Astrocyte (in vitro differentiated cells and primary cell): Measurements from ENCODE around the gene PRDX5.

Experiments used
- CTCF ChIP-seq: IDR thresholded peaks from 2 replicates; pipeline ENCODE4 v1.5.1; 2011; ENCODE audit warnings: low read depth, mild to moderate bottlenecking, inconsistent platforms, low read length, moderate library complexity; ENCODE audit not compliant: insufficient read depth
- EZH2 ChIP-seq: IDR thresholded peaks from 2 replicates; pipeline ENCODE4 v1.6.1; 2012; ENCODE audit warnings: mild to moderate bottlenecking, low read length, inconsistent platforms; ENCODE audit not compliant: insufficient read depth

GRCh38 chr11:64339286-64339685 lies 21.4 kb downstream of the PRDX5 start:
- TF ChIP-seq CTCF: no peak
- no peak for TF ChIP-seq EZH2
